HG03571 (cell line): ENCODE results near the gene ZNF407.

ENCODE experiments used
- ATAC-seq: cut with Tn5 transposase; IDR thresholded peaks from one replicate; pipeline ENCODE4 v1.9.1; 2021; ENCODE audit not compliant: unreplicated experiment

ZNF407 gene

DNA sequence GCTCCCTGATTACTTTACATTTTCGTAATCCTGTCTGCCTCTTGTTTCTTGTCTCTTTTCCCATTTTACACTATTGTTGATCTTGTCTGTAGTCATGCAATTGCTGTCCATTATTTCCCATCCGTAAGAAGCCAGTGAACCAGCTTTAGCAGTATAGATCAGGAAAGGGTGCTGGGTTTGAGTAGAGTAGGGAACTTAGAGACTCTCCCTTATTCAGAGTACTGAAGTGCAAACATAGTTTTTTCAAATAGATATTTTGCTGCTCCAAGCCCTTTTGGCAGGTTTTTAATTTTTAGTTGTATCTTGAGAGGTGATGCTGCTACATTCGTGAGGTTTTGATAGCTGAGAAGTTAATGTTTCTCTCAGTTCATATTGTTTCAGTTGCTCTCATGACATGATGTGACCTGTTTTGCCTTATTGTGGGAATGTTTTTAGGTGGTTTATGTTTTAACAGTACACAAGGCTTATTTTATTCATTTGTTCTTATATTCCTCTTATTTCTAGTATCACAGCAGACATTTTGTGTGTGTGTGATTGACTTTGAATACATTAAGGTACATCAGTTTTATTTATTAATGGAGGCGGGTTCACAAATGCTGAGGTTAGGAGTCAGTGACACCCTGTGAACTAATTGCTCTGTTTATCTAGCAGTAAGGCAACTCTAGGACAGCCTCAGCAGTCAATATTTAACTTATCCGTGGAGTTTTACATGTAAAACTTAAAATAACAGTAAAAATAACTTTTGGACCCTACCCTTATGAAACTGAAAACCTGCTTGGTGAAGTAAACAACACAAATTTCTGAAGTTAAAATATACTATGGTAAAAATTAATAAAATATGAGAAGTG, 118.4 kb downstream of the ZNF407 start:
- ATAC-seq, result no peak

DNA sequence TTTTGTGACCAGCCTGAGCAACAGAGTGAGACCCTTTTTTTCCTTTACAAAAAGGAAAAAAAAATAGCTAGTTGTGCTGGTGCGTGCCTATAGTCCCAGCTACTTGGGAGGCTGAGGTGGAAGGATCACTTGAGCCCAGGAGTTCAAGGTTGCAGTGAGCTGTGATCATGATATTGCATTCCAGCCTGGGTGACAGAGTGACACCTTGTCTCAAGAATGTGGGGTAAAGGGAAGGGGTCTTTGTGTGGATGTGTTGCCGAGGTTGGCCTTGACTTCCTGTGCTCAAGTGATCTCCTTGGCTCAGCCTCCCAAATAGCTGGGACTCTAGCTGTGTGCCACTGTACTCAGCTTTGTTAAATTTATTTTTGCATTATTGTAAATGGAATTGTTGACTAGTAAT, 120.6 kb downstream of the ZNF407 start:
- ATAC-seq, result no peak

DNA sequence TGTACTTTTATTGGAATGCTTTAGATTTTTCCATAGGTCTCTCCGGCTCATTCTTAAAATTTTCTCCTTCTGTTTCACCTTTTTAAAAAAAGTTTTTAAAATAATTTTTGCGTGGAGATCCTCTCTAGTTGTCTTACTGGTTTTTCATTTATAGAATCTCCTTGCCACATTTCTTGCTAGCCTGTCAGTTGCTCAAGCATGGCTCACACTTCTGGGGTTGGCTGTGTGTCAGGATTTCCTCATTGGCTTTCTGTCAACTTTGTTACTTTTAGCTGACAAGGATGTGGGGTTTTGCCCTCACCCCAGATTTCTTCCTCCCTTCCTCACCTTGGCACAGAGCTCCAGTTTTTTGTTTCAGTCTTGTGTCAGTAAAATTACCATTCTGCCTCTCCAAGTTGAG, 124.6 kb downstream of the ZNF407 start:
- no peak for ATAC-seq

DNA sequence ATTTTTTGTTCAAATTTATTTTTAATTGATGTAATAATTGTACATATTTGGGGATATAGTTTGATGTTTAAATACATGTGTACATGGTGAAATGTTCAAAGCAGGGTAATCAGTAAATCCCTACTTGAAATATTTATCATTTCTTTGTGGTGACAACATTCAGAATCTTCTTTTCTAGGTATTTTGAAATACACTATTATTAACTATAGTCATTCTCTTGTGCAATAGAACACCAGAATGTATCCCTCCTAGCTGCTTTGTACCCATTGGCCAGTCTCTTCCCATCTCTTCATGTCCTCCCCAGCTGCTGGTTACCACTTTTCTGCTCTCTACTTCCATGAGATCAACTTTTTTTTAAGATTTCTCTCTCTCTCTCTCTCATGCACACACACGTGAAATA, 126.5 kb downstream of the ZNF407 start:
- ATAC-seq, result no peak

DNA sequence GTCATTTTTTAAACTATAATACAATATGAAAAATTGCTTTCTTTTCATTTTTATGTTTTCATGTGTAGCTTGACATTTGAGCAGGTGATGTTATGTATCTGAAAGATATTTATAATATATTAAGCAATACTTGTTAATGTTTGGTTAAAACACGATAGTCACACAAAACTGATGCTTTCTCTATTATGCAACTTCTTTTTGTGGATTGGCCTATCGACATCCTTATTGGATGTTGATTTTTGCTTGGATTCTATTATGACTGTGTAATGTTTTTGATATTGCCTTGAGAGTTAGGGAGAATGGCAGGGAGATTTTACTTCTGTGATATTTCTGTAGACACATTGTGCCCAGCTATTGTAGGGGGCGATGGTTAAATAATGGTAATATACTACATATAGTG, 128.0 kb downstream of the ZNF407 start:
- no peak for ATAC-seq

DNA sequence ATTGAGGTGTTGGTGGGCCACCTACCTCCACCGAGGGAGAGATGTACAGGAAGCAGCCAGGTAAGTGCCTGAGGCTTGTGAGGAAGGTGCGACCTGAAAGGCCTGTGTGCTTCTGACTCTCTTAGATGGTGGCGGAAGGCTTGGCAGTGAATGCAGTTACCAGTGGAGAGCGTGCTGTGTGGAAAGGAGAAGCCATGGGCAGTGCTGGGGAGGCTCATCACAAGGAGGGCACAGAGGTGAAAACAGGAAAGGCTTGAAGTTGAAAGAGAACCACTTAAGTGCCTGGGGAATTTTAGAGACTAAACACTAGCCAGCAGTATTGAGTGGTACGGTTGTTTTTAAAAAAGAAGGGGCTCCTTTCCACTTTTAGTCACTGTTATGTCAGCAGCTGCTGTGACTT, 130.9 kb downstream of the ZNF407 start:
- no peak for ATAC-seq

DNA sequence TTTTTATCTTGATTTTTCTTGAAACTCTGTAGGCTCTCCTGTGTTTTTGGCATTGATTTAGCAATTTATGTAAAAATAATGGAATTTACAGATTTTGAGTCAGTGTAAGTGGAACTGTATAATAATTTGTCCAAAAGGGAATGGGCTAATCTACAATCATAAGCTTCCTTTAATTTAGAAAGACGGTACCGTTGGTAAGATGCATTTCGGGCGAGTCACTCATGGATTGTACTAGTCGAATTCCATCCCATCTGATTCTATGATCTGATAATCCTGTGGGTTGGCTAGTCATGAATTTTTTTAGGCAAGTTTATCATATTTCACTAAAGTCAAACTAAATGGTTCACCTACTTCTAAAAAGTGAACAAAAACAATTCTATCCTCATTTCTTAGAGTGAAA, 133.4 kb downstream of the ZNF407 start:
- ATAC-seq, result no peak

DNA sequence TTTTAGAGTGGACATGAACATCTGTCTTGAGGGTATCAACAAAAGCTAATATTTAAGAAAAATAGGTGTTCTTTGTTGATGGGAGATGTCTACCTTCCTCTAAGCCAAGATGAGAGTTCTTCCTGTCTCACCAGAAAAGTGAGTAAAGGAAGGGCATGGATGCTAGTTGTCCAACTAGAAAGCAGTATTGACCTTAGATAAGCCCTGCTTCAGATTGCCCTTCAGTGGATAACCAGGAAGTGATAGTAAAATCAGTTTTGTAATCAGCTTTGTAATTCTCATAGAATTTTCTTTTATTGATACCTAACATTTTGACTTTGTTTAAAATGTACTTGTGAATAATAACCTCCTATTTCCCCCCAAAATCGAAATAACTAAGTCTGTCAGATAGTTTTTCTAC, 134.7 kb downstream of the ZNF407 start:
- ATAC-seq, result no peak

DNA sequence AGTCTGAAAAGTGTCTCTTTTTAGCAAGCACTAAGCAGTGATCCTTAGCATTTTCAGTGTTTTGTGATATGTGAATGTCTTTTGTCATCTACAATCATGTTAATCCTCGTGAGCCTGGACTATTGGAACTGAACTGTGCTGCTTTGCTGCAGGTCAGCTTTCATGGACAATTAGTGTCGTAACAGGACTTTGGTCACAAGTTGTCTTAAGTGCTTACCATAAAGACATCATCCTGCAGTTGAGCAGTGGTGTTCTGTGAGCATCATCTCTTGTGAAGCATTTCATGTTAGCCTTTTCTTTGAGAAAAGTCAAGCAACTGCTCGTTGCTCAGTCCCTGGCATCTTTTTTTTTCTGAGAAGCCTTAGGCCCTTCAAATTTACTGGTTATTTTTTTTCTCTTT, 135.9 kb downstream of the ZNF407 start:
- no peak for ATAC-seq

DNA sequence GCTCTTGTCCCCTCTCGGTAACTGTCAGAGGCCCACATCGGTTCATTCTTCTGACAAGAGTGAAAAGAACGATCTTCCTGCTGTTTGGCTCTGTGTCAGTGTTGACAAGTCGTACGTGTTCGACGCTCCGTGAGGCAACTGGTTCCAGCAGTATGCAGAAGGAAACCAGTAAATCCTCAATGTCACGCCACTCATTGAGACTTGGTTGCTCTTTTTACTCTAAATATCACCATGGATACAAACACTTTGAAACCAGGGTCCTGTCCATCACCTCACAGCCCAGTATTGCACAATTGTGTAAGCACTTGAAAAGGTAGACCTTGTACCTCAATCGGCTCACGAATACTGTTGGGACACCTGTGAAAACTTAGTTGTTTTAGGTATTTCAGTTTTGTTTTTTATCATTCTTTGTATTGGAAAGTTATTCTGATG, 136.4 kb downstream of the ZNF407 start:
- ATAC-seq, result no peak

DNA sequence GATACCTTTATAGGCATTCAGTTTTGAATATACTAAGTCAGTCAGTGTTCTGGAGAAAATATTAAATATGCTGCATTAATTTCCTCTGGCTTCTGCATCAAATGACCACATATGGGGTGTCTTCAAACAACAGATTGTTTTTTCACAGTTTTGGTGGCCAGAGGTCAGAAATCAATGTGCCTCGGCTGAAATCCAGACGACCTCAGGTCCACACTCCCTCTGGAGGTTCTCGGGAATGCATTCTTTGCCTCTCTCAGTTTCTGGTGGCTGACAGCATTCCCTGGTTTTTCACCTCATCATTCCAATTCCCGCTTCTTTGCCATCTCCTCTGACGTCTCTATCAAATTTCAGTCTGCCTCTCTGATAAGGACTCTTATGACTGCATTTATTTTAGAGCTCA, 142.3 kb downstream of the ZNF407 start:
- ATAC-seq, result no peak

DNA sequence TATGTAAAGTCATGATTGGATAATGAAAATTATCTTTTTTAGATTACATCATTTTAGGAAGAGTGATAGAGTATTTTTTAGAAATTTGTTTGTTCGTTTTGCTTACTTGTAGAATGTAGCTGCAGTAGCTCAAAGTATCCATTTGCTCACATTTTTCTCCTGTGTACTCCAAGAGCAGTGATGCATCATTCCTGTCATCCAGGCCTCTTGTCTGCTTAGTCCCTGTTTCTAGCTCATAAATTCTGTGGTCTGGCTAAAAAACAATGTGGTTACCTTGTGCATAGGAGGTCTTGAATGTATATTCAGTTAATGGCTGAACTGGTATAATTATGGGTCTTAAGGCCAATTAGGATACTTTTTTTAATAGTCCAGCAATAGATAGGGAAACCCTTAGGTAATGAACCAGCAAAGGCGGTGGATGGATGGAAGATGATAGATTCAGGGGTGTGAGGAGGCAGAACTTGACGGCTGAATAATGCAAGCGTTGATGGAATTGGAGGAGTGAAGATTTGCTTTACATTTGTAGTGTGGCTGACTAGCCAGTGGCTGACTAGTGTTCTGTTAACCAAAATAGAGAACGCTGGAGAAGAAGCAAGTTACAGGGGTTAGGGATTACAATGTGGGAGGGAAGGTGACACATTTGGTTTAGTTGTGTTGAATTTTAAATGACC, 145.0 kb downstream of the ZNF407 start:
- no peak for ATAC-seq

DNA sequence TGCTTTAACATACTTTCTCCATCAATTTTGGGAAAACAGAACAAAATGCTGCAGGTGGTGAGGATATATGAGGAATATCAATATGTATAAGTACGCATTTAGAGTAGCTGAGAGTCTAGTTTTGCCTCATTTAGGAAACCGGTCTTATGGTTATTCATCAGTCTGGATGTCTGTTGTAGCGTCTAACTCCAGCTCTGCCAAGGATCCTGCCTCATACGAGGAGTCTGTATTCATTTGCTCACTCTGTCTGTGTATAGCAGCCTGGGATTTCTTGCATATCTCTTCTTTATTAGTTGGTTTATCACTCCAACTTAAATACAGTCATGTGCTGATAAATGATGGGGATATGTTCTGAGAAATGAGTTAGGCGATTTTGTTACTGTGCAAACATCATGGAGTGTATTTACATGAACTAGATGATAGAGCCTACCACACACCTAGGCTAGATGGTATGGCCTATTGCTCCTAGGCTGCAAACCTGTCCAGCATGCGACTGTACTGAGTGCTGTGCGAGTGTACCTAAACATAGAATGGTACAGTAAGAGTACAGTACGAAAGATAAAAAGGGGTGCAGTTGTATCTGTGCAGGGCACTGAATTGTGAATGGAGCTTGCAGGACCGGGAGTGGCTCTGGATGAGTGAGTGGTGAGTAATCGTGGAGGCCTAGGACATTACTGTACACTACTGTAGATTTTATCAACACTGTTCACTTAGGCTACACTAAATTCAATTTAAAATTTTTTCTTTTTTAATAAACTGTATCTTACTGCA, 148.1 kb downstream of the ZNF407 start:
- no peak for ATAC-seq

DNA sequence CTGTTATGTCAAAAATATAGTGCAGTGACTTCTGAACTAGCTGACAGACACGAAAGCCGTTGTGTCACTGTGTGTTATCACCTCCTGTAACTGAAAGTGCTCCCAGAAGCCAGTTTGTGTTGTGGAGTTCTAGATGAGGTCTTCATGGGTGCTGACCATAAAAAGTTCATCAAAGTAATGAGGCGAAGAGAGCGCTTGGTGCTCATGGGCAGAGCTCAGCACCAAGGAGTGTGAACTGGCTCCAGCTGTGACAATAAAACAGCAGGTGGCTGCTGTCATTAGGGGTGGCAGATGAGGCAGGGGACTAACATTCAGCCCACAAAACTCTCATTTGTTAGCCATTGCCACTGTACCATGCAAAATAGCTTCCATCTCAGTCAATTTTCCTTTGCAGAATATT, 151.1 kb downstream of the ZNF407 start:
- ATAC-seq, result no peak

DNA sequence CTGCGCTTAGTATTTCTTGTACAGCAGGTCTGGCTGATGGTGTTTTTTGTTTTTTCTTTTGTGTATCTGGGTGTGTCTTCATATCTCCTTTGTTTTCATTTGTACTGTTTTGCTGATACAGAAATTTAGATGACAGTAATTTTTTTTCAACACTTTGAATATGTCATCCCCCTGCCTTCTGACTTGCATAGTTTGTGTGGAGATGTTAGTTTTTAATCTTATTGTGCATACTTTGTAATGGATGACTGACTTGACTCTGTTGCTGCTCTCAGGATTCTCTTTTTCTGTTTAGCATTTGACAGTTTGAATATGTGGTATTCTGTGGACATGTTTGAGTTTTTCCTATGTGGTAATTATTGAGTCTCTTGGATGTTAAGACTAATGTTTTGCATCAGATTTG, 161.3 kb downstream of the ZNF407 start:
- ATAC-seq, result no peak

DNA sequence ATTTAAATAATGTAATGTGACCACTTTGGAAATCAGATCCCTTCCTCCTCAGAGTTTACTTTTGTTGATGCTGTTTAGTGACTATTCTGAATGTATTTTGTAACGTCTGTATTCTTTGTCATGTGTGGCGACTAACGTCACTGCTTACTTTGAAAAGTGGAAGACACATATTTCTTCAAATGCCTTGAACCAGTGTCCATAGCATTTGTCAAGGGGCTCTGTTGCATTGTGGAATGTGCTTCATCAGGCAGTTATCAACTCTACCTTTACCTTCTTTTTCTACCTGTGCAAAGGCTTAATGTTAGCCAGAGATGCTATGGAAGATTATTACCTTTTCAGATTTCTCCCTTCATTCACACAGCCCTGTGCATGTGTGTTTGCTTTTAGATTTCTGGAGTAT, 162.4 kb downstream of the ZNF407 start:
- no peak for ATAC-seq

DNA sequence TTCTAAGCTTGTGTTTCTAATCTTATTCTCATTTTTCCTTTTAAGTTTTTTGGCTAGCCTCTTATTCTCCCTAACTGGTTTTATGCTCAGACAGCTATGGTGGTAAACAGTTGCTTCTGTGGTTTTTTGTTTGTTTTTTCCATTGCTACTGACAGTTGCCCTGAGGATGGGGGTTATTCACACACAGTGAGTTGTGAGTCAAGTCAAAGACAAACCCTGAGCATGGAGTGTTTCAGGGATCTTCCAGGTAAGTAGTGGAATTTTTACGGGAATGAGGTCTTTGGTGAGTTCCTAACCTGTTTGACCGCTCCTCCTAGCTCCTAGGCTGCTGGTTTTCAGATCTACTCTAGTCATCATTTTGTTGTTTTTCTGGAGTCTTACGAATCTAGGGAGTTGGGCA, 162.8 kb downstream of the ZNF407 start:
- no peak for ATAC-seq

DNA sequence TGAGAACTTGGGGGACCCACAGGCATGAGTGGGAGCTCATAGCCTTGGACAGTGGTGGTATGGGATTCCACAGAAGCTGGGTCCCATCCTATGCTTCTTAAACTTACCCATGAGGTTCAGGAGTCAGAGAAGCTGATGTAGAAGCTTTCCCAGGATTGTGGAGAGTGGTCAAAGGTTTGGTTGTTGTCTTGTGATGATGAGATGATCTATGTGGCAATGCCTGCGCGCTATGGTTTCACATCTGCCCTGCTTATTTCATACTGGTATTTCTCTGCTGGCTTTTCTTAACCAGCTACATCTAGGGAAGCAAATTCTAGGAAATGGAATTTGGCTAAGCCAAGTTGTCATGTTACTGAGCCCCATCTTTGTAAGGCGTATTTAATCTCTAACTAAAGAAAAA, 168.6 kb downstream of the ZNF407 start:
- ATAC-seq, result no peak

DNA sequence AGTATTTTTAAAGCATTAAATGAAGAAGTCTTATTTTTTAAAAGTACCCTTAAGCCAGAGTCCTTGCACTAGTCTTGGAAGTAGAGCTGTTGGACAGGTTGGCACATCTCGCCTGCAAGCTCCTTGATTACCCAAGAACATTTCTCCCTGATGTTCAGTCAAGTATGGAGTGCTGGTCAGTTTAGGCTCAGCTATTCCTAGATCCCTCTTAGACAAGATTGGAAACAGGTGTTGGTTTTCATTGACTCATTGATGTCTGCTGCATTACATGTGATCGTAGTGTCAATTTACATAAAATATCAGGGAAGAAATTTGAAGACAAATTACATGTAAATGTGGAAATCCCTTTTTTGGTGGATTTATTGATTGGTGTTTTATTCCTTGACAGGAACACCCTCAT, 170.4 kb downstream of the ZNF407 start:
- ATAC-seq, result no peak

DNA sequence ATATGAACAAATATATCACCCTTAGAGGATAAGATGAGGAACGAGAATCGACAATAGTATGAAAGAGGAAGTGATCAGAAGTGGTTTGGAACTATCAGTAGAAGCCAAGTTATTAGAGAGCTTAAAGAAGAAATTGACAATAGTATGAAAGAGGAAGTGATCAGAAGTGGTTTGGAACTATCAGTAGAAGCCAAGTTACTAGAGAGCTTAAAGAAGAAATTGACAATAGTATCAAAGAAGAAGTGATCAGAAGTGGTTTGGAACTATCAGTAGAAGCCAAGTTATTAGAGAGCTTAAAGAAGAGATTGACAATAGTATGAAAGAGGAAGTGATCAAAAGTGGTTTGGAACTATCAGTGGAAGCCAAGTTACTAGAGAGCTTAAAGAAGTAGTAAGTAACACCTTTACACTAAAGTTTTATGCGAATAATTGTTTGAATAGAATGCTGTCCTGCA, 175.5 kb downstream of the ZNF407 start:
- ATAC-seq, result peak; percentile 69

DNA sequence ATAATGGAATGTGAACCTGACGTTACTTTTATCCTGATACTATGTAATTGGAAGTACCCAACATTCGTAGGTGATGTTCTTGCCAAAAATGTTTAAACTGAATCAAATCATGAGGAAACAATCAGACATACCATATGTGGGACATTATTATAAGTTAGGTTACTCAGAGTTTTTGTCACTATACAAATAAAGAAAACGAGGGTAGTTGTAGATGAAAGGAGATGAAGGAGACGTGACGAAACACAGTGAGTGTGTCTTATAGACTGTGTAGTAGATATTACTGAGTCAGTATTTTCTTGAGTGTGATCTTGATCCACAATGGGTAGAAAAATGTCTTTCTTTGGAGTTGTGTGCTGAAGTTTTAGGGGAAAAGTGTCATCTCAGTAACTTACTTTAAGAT, 176.8 kb downstream of the ZNF407 start:
- no peak for ATAC-seq

DNA sequence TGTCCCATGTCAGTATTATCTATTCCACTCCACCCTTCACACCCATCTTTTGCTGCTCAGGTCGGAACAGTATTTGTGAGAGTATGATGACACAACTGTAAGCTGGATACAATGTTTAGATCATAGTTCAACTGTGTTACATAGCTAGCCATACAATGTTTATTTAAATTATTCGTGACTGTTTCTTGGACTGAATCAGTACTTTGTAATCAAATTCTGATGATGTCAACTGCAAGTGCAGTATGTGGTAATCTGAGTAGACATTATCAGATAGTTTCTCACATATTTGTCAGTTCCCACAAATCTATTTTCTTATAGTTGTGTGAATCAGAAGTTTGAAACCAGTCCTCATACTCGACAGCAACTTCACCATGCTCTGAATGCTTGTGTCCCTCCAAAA, 177.6 kb downstream of the ZNF407 start:
- ATAC-seq, result no peak
